ENCODE measurements around the gene FKBP1A. TPM values are rescaled to one million over a fixed set of nuclear protein-coding genes. Genes with fewer than 3 reads are reported as not detected.

FKBP1A gene
- polyA plus RNA-seq, 1 of the 3 experiments (the other 2 are of a cell fraction), result 362 TPM

DNA sequence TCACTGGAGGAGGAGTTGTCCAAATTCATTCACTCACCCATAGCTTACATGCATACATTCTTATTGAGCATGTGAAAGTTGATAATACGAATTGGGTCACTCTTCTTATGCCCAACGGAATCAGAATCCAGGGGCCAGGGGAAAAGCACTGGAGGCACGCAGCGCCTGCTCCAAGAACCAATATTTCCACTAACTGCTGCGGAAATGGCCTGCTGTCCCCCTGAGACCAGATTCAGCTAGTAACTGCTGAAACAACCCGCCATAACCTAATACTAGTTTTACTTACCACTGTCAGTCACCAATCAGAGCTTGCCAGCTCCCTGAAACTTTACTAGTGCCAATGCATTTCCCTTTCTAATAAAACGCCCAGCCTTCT lies 641 bp upstream of the FKBP1A start:
- H3K4me3 ChIP-seq (ENCODE audit: low read depth in 2 of 2, low read length in 1 of 2), result peak overlapping the region; percentile 90 to 95
- peak overlapping the region; percentile 99 for H3K4me2 ChIP-seq
- H3K9me2 ChIP-seq, result no peaks in the 10 kb centered on the region
- DNase-seq, result no peak
- 42% methylated on average over 7 of the region's 7 CpGs for WGBS (ENCODE audit: low lambda C conversion rate)
- no peaks in the 10 kb centered on the region for H3K27me3 ChIP-seq (ENCODE audit: insufficient read depth)
- peaks cover 45% of the 10 kb centered on the region for H3K79me2 ChIP-seq (ENCODE audit: insufficient read depth)
- ChIA-PET POLR2A (no interaction called here), CTCF (interaction anchor here (1.3 to 3.9 kb wide), 2 partner anchors 34 to 44 kb away, joined by 6 to 11 read pairs; no protein-coding TSS in a partner anchor)
- peaks cover 0 to 6% of the 10 kb centered on the region in 2 experiments for H3K36me3 ChIP-seq (replicated peaks in 1 of 2; ENCODE audit: control insufficient read depth in 1 of 2, insufficient read depth in 2 of 2, low read length in 1 of 2)
- H3F3A ChIP-seq (replicated peaks; ENCODE audit: insufficient read depth), result no peaks in the 10 kb centered on the region
- peaks cover 20 to 39% of the 10 kb centered on the region in 2 experiments; a peak in 3 of 4 replicates for H3K4me1 ChIP-seq (ENCODE audit: control insufficient read depth in 1 of 2, insufficient read depth in 2 of 2, low read depth in 1 of 2, low read length in 1 of 2)
- no peaks in the 10 kb centered on the region for H3K9me3 ChIP-seq
- H3K9ac ChIP-seq, result peak overlapping the region; percentile 78
- H4K20me1 ChIP-seq (ENCODE audit: insufficient read depth), result peaks cover 35% of the 10 kb centered on the region
- TF ChIP-seq SIN3A (IDR thresholded peaks at IDR 0.05; ENCODE audit: borderline replicate concordance, low read depth, low read length) (no peak), RCOR1 (IDR thresholded peaks at IDR 0.05; ENCODE audit: low read length) (no peak), GATA2 (CRISPR knock-in tag; IDR thresholded peaks at IDR 0.05) (no peak), RXRA (IDR thresholded peaks at IDR 0.05; ENCODE audit: borderline replicate concordance, low read depth) (no peak), NFIC (IDR thresholded peaks at IDR 0.05; ENCODE audit: borderline replicate concordance) (no peak), FOXM1 (IDR thresholded peaks at IDR 0.05; ENCODE audit: low read depth) (no peak), EP300 (IDR thresholded peaks at IDR 0.05; ENCODE audit: borderline replicate concordance in 1 of 2, low read depth in 1 of 2, low read length in 1 of 2) (no peak), MXI1 (IDR thresholded peaks at IDR 0.05; ENCODE audit: low read depth, low read length) (no peak), EZH2phosphoT487 (IDR thresholded peaks at IDR 0.05; ENCODE audit: borderline replicate concordance, low read depth) (no peak), SMC3 (IDR thresholded peaks at IDR 0.05; ENCODE audit: low read depth, low read length) (no peak)
- TF ChIP-seq, protein P1, sequence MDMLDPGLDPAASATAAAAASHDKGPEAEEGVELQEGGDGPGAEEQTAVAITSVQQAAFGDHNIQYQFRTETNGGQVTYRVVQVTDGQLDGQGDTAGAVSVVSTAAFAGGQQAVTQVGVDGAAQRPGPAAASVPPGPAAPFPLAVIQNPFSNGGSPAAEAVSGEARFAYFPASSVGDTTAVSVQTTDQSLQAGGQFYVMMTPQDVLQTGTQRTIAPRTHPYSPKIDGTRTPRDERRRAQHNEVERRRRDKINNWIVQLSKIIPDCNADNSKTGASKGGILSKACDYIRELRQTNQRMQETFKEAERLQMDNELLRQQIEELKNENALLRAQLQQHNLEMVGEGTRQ (IDR thresholded peaks at IDR 0.05; ENCODE audit: borderline replicate concordance, low read depth, low read length), result no peak
- TF ChIP-seq, protein P2, sequence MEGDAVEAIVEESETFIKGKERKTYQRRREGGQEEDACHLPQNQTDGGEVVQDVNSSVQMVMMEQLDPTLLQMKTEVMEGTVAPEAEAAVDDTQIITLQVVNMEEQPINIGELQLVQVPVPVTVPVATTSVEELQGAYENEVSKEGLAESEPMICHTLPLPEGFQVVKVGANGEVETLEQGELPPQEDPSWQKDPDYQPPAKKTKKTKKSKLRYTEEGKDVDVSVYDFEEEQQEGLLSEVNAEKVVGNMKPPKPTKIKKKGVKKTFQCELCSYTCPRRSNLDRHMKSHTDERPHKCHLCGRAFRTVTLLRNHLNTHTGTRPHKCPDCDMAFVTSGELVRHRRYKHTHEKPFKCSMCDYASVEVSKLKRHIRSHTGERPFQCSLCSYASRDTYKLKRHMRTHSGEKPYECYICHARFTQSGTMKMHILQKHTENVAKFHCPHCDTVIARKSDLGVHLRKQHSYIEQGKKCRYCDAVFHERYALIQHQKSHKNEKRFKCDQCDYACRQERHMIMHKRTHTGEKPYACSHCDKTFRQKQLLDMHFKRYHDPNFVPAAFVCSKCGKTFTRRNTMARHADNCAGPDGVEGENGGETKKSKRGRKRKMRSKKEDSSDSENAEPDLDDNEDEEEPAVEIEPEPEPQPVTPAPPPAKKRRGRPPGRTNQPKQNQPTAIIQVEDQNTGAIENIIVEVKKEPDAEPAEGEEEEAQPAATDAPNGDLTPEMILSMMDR (IDR thresholded peaks at IDR 0.05), result no peak
- H3K27ac ChIP-seq (ENCODE audit: low read depth in 2 of 2, low read length in 1 of 2), result peak overlapping the region; percentile 75 to 83; a peak in 3 of 4 replicates
- H2AFZ ChIP-seq (ENCODE audit: low read depth), result peak overlapping the region; percentile 96

DNA sequence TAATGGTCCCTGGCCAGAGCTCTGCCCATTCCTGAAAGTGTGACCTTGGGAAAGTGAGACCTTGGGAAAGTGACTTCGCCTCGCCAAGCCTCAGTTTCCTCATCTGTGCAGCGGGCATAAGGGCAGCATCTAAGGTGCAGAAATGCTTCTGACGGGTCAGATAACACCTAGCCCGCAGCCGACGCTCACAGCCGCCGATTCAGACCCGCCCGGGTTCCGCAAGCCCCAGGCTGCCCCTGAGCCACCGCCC lies 486 bp downstream of the FKBP1A start:
- Histone ChIP-seq H3K27ac (ENCODE audit: low read depth in 2 of 2, low read length in 1 of 2) (peak overlapping the region; percentile 71 to 75; a peak in 2 of 4 replicates), H4K20me1 (ENCODE audit: insufficient read depth) (peaks cover 47% of the 10 kb centered on the region), H3K4me3 (ENCODE audit: low read depth in 2 of 2, low read length in 1 of 2) (peak overlapping the region; percentile 90 to 95), H3K36me3 (replicated peaks in 1 of 2; ENCODE audit: control insufficient read depth in 1 of 2, insufficient read depth in 2 of 2, low read length in 1 of 2) (peaks cover 0 to 9% of the 10 kb centered on the region in 2 experiments), H3K4me2 (peak overlapping the region; percentile 99), H3K79me2 (ENCODE audit: insufficient read depth) (peaks cover 56% of the 10 kb centered on the region), H2AFZ (ENCODE audit: low read depth) (no peak overlapping the region), H3K27me3 (ENCODE audit: insufficient read depth) (no peaks in the 10 kb centered on the region), H3K4me1 (ENCODE audit: control insufficient read depth in 1 of 2, insufficient read depth in 2 of 2, low read depth in 1 of 2, low read length in 1 of 2) (peaks cover 20 to 41% of the 10 kb centered on the region in 2 experiments; a peak in 3 of 4 replicates), H3K9me3 (no peaks in the 10 kb centered on the region), H3K9ac (peak overlapping the region; percentile 78), H3K9me2 (no peaks in the 10 kb centered on the region), H3F3A (replicated peaks; ENCODE audit: insufficient read depth) (no peaks in the 10 kb centered on the region)
- TF ChIP-seq, protein P3, sequence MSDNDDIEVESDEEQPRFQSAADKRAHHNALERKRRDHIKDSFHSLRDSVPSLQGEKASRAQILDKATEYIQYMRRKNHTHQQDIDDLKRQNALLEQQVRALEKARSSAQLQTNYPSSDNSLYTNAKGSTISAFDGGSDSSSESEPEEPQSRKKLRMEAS (IDR thresholded peaks at IDR 0.05; ENCODE audit: low read depth), result 0 out of 2 replicates have a peak, but pooled peaks have one; percentile 24
- TF ChIP-seq NRF1 (IDR thresholded peaks at IDR 0.05; ENCODE audit: low read depth, low read length), result no peak
- WGBS (ENCODE audit: low lambda C conversion rate), result 0% methylated on average over 3 of the region's 13 CpGs
- ChIA-PET CTCF (interaction anchor here (0.9 to 3.9 kb wide), 5 partner anchors 35 to 372 kb away, joined by 3 to 11 read pairs (median 4); partner anchors contain the start of gene NSFL1C), POLR2A (interaction anchor here (0.6 to 1.7 kb wide), 4 partner anchors 9 to 67 kb away, joined by 3 to 8 read pairs (median 6); no protein-coding TSS in a partner anchor)
- DNase-seq, result no peak

All from SK-N-SH (cell line).